HG03342 (cell line): ENCODE data around the gene HSPA8.

Source experiments
- ATAC-seq: cut with Tn5 transposase; IDR thresholded peaks from one replicate; pipeline ENCODE4 v1.9.1; 2021; ENCODE audit warnings: mild to moderate bottlenecking, moderate library complexity; ENCODE audit not compliant: unreplicated experiment

HSPA8 gene

DNA sequence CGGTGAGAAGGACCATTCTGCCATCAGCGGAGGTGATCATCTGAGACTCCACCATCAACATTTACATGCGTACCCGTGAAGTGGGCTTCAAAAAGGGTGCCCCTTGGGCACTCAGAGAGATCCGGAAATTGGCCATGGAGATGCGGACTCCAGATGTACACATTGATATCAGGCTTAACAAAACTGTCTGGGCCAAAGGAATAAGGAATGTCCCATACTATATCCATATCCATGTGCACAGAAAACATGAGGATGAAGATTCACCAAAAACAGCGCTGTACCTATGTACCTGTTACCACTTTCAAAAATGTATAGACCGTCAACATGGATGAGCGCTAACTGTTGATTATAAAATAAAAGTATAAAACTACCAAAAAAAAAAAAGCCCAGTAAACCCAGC lies 10.8 kb downstream of the HSPA8 start:
- no peak for ATAC-seq

GRCh38 chr11:123047947-123048293 lies 14.0 kb downstream of the HSPA8 start:
- no peak for ATAC-seq

DNA sequence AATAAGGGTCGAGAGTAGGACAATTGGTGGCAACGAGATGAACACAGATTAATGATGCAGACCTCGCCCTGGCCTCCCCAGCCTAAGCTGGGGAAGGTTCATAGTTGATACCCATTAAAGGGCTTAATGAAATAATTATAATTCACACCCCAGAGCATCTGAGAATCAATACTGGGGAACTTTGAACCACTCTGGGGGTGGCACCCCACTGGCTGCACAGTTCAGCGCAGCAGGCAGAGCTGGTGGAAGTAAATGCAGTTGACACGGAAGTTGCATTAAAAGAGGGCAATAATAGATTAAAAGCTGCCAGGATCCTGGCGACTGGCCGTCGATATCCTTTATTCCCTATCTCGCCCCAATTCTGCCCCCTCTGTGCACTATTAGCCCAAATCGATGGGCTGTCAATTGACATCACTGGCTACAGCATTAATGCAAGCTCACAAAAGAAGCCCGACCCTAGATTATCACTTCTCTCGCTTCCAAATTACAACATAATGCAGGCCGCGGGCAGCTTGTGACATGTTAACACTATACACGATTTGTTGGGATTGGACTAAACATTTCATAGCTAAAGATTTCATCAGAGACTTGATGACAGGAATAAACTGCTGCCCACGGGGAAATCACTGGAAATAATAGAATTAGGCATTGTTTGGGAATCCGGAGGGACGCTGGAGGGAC lies 14.5 kb downstream of the HSPA8 start:
- no peak for ATAC-seq

GRCh38 chr11:123046473-123047259 lies 15.3 kb downstream of the HSPA8 start:
- no peak for ATAC-seq

- no peak for ATAC-seq
Measured at GRCh38 chr11:123045101-123045500, 16.8 kb downstream of the HSPA8 start.

GRCh38 chr11:123041185-123041584 lies 20.8 kb downstream of the HSPA8 start:
- no peak for ATAC-seq

DNA sequence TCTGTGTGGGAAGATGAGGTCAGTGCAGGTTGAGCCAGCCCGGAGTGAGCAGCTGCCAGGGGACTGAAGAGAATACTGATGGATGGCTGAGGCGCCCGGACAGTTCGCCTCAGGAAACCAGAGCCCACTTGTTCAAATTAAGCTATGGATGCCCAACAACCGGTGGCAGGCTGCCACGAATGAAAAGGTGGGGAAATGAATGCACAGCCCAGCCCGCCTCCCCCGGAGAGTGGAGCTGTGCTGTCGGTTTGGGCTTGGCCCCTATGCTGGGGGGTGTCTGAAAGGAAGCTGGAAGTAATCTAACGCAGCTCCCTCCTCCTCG lies 21.9 kb downstream of the HSPA8 start:
- no peak for ATAC-seq

DNA sequence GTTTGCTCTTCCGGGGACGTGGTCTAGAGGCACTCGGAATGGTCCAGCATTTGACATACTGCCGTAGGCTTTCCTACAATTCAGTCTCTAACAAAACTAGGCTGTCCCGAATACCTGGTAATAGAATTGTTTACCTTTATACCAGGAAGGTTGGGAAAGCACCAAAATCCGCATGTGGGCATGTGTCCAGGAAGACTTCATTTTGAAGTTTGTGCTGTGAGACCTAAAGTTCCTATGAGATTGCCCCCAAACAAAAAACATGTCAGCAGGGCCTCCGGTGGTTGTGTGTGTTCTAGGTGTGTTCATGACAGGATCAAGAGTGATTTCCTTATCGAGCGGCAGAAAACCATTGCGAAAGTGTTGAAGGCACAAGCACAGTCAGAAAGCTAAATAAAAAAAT lies 26.1 kb downstream of the HSPA8 start:
- ATAC-seq, result no peak

GRCh38 chr11:123034597-123034996 lies 27.3 kb downstream of the HSPA8 start:
- ATAC-seq, result no peak

DNA sequence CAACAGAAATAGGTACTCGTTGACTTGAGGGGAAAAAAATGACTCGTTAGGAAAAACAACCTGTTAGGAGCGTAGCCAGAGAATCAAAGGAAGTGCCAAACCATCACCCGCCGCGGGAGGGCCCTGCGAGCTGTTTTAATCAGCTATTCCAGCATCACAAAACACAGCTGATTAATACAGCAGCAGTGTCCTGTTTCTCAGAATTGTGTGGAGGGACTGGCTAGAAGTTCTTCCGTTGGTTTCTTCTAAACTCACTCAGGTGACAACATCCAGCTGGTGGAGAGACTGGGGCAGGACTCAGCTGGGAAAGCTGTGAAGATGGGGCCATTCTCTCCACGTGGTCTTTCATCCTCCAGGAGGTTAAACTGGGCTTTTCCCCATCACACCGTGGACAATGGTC lies 28.0 kb downstream of the HSPA8 start:
- ATAC-seq, result no peak

DNA sequence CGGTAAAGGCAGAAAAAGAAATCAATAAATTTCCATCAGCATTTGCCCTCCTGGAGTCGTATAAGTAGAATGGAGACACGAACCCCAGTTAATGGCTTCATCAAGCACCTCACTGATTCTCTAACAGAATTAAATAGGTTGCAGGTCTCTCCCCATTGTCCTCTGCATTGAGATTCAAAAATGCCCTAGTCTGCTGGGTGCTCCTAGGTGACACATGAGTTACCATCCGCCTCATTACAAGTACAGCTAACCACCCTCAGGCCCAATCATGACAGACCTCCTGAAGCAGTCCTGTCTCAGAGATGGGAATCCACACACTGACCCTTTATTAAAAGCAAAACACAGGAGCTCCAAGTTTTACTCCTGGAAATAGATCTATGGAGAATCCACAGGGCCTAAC lies 31.4 kb downstream of the HSPA8 start:
- no peak for ATAC-seq

DNA sequence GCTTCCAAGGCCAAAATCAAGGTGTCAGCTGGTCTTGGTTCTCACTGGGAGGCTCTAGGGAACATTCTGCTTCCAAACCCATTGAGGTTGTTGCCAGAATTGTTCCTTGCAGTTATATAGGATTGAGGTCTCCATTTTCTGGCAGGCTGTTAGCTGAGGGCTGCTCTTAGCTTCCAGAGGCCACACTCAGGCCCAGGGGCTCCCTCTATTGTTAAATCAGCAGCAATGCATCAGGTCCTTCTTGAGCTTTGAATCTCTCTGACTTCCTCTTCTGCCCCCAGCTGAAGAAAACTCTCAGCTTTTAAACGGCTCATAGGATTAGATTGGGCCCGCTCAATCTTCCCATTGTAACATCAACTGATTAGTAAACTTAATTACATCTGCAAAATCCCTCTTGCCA lies 41.0 kb downstream of the HSPA8 start:
- ATAC-seq, result peak; percentile 83

- no peak for ATAC-seq
Measured at GRCh38 chr11:123018702-123019101, 43.2 kb downstream of the HSPA8 start.

GRCh38 chr11:123011510-123011909 lies 50.4 kb downstream of the HSPA8 start:
- ATAC-seq, result no peak
